ENCODE measurements around the gene POR. TPM values are rescaled to one million over a fixed set of nuclear protein-coding genes. Genes with fewer than 3 reads are reported as not detected.
"Not testable (repeated sequence)": the region's sequence is repeated elsewhere in the genome, so short reads cannot be mapped to it uniquely, and the experiment has no call there.

POR gene
- total RNA-seq, 1 experiment from 2014 or later, result 151 TPM

DNA sequence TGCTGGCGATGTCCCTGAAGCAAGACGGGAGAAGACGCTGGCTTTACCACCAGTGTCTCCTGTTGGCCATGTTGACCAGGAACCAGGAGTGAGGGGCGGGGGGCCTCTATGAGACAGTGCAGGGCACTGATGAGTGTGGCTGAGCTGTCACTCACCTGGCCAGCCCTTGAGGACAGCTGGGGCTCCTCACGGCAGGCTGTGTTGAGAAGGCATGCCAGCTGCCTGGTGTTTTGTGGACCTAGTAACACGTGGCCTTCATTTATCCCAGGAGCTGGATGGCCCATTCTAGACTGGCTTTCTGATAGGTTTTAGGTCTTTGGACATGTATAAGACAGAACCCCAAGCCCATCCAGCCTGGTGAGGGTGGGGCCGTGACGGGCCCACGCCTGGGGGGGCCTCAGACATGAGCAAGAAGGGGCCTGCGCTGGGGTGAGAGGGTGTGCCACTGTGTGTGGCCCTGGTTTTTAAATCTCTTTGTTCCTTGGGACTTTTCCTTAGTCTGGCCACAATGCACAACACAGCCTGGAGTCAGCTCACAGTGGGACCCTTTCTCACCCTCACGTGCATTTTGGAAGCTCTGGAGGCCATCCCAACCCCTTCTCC, 25.6 kb upstream of the POR start:
- peaks cover 34% of the 10 kb centered on the region for H3K36me3 Mint-ChIP-seq
- H3K27ac Mint-ChIP-seq, result no peak overlapping the region; the same call in 1 of the 2 replicates
- H3K27me3 Mint-ChIP-seq (ENCODE audit: low read depth), result no peaks in the 10 kb centered on the region
- no peaks in the 10 kb centered on the region for H3K4me1 Mint-ChIP-seq
- ChIA-PET CTCF (interaction anchor here (1.3 kb wide), 1 partner anchor 12 kb away, joined by 3 read pairs; no protein-coding TSS in a partner anchor), POLR2A (interaction anchor here (1.5 kb wide), 1 partner anchor 26 kb away, joined by 6 read pairs; no protein-coding TSS in a partner anchor)
- no peak for ATAC-seq
- H3K4me3 Mint-ChIP-seq, result no peak overlapping the region
- TF ChIP-seq, protein P1, sequence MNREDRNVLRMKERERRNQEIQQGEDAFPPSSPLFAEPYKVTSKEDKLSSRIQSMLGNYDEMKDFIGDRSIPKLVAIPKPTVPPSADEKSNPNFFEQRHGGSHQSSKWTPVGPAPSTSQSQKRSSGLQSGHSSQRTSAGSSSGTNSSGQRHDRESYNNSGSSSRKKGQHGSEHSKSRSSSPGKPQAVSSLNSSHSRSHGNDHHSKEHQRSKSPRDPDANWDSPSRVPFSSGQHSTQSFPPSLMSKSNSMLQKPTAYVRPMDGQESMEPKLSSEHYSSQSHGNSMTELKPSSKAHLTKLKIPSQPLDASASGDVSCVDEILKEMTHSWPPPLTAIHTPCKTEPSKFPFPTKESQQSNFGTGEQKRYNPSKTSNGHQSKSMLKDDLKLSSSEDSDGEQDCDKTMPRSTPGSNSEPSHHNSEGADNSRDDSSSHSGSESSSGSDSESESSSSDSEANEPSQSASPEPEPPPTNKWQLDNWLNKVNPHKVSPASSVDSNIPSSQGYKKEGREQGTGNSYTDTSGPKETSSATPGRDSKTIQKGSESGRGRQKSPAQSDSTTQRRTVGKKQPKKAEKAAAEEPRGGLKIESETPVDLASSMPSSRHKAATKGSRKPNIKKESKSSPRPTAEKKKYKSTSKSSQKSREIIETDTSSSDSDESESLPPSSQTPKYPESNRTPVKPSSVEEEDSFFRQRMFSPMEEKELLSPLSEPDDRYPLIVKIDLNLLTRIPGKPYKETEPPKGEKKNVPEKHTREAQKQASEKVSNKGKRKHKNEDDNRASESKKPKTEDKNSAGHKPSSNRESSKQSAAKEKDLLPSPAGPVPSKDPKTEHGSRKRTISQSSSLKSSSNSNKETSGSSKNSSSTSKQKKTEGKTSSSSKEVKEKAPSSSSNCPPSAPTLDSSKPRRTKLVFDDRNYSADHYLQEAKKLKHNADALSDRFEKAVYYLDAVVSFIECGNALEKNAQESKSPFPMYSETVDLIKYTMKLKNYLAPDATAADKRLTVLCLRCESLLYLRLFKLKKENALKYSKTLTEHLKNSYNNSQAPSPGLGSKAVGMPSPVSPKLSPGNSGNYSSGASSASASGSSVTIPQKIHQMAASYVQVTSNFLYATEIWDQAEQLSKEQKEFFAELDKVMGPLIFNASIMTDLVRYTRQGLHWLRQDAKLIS (CRISPR knock-in tag; IDR thresholded peaks at IDR 0.05; ENCODE audit: borderline replicate concordance), result no peak
- TF ChIP-seq ZNF416 (CRISPR knock-in tag; IDR thresholded peaks at IDR 0.05), result no peak
- no peak for TF ChIP-seq TCF7 (CRISPR knock-in tag; IDR thresholded peaks at IDR 0.05; ENCODE audit: low read depth)
- no peak for TF ChIP-seq NFE2L1 (CRISPR knock-in tag; IDR thresholded peaks at IDR 0.05)
- no peaks in the 10 kb centered on the region for H3K9me3 Mint-ChIP-seq
- DNase-seq (ENCODE audit: low spot score), result no peak

DNA sequence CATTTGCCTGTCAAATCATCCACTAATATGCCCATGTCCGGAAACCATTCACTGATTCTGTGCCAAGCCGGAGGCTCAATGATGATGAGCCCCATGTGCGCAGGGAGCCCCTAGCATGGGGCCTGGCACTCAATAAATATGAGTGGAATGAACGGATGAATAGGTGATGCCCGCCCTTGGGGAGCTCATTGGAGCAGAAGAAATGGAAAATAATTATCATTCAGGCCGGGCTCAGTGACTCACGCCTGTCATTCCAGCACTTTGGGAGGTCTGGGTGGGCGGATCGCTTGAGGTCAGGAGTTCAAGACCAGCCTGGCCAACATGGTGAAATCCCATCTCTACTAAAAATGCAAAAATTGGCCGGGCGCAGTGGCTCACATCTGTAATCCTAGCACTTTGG, 25.1 kb upstream of the POR start:
- Mint-ChIP-seq H3K4me3 (no peak overlapping the region), H3K36me3 (peaks cover 29% of the 10 kb centered on the region), H3K4me1 (no peaks in the 10 kb centered on the region), H3K27ac (no peak overlapping the region; the same call in 1 of the 2 replicates), H3K9me3 (no peaks in the 10 kb centered on the region), H3K27me3 (ENCODE audit: low read depth) (no peaks in the 10 kb centered on the region)
- TF ChIP-seq, protein P2, sequence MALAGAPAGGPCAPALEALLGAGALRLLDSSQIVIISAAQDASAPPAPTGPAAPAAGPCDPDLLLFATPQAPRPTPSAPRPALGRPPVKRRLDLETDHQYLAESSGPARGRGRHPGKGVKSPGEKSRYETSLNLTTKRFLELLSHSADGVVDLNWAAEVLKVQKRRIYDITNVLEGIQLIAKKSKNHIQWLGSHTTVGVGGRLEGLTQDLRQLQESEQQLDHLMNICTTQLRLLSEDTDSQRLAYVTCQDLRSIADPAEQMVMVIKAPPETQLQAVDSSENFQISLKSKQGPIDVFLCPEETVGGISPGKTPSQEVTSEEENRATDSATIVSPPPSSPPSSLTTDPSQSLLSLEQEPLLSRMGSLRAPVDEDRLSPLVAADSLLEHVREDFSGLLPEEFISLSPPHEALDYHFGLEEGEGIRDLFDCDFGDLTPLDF (CRISPR knock-in tag; IDR thresholded peaks at IDR 0.05), result no peak
- TF ChIP-seq, protein P3, sequence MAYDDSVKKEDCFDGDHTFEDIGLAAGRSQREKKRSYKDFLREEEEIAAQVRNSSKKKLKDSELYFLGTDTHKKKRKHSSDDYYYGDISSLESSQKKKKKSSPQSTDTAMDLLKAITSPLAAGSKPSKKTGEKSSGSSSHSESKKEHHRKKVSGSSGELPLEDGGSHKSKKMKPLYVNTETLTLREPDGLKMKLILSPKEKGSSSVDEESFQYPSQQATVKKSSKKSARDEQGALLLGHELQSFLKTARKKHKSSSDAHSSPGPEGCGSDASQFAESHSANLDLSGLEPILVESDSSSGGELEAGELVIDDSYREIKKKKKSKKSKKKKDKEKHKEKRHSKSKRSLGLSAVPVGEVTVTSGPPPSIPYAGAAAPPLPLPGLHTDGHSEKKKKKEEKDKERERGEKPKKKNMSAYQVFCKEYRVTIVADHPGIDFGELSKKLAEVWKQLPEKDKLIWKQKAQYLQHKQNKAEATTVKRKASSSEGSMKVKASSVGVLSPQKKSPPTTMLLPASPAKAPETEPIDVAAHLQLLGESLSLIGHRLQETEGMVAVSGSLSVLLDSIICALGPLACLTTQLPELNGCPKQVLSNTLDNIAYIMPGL (CRISPR knock-in tag; IDR thresholded peaks at IDR 0.05), result no peak
- TF ChIP-seq ZNF263 (CRISPR knock-in tag; IDR thresholded peaks at IDR 0.05; ENCODE audit: low read depth) (no peak), IRF2 (CRISPR knock-in tag; IDR thresholded peaks at IDR 0.05; ENCODE audit: borderline replicate concordance, low read depth) (no peak), RORB (CRISPR knock-in tag; IDR thresholded peaks at IDR 0.05) (no peak), CREB1 (CRISPR knock-in tag; IDR thresholded peaks at IDR 0.05) (no peak), ETV6 (CRISPR knock-in tag; IDR thresholded peaks at IDR 0.05) (no peak), ZNF671 (CRISPR knock-in tag; IDR thresholded peaks at IDR 0.05) (no peak), ELF4 (CRISPR knock-in tag; IDR thresholded peaks at IDR 0.05; ENCODE audit: low read depth) (no peak)
- TF ChIP-seq, protein P4, sequence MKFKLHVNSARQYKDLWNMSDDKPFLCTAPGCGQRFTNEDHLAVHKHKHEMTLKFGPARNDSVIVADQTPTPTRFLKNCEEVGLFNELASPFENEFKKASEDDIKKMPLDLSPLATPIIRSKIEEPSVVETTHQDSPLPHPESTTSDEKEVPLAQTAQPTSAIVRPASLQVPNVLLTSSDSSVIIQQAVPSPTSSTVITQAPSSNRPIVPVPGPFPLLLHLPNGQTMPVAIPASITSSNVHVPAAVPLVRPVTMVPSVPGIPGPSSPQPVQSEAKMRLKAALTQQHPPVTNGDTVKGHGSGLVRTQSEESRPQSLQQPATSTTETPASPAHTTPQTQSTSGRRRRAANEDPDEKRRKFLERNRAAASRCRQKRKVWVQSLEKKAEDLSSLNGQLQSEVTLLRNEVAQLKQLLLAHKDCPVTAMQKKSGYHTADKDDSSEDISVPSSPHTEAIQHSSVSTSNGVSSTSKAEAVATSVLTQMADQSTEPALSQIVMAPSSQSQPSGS (CRISPR knock-in tag; IDR thresholded peaks at IDR 0.05; ENCODE audit: borderline replicate concordance, low read depth), result no peak
- TF ChIP-seq, protein P1 (CRISPR knock-in tag; IDR thresholded peaks at IDR 0.05; ENCODE audit: borderline replicate concordance), result no peak
- POLR2A ChIA-PET, result interaction anchor here (0.6 to 1.5 kb wide), 2 partner anchors 23 to 26 kb away, joined by 3 to 6 read pairs; no protein-coding TSS in a partner anchor
- ATAC-seq (no peak), DNase-seq (ENCODE audit: low spot score) (no peak)
- CTCF ChIA-PET, result interaction anchor here (1.3 to 1.6 kb wide), 2 partner anchors 11 to 130 kb away, joined by 3 to 4 read pairs; no protein-coding TSS in a partner anchor

DNA sequence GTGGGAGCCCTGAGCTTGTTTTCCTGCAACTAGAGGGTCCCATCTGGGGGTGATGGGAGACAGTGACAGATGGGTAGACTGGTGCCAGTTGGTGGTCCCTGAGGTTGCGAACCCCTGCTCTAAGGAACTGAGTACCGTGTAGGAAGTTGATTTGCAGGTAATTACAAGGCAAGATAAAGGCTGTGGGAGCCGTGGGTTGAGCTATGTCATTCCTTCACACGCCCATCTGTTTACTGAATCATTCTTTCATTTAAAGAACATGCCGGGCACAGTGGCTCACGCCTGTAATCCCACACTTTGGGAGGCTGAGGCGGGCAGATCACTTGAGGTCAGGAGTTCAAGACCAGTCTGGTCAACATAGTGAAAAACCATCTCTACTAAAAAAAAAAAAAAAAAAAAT, 23.7 kb upstream of the POR start:
- POLR2A ChIA-PET, result interaction anchor here (0.7 to 0.8 kb wide), 3 partner anchors 11 to 126 kb away, joined by 3 to 4 read pairs (median 3); no protein-coding TSS in a partner anchor
- ATAC-seq, result not testable (repeated sequence)
- CTCF ChIA-PET, result interaction anchor here (0.8 to 1.6 kb wide), 4 partner anchors 23 to 132 kb away, joined by 3 to 4 read pairs (median 3); no protein-coding TSS in a partner anchor

More for the DNA sequence above, 23.7 kb upstream of the POR start:
- not testable (repeated sequence) for H3K27ac Mint-ChIP-seq; DNase-seq (ENCODE audit: low spot score); H3K27me3 Mint-ChIP-seq (ENCODE audit: low read depth); H3K4me1 Mint-ChIP-seq; H3K4me3 Mint-ChIP-seq; H3K9me3 Mint-ChIP-seq
- H3K36me3 Mint-ChIP-seq, result peaks cover 16% of the 10 kb centered on the region

All from WTC11 (cell line).